VCaP (cell line): ENCODE results near the gene PHLDB1.

ENCODE experiments used
- H3K27ac ChIP-seq: fragments of 450-650 bp; 2 replicates; pipeline ENCODE4 v1.5.1; 2017
- TF ChIP-seq, protein P1 (sequence below): fragments of 450-650 bp; conservative IDR thresholded peaks from 2 replicates; pipeline ENCODE4 v1.5.1; 2017; ENCODE audit warnings: mild to moderate bottlenecking, moderate library complexity

PHLDB1 gene

DNA sequence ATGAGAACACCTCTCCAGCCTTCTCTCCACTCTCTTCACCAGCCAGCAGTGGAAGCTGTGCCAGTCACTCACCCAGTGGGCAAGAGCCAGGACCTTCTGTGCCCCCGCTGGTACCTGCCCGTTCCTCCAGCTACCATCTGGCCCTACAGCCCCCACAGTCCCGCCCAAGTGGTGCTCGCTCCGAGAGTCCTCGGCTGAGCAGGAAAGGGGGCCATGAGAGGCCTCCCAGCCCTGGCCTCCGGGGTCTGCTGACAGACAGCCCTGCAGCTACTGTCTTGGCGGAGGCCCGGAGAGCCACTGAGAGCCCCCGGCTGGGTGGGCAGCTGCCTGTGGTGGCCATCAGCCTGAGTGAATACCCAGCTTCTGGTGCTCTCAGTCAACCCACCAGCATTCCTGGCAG is 20.2 kb downstream of the PHLDB1 start:
- TF ChIP-seq, protein P1, sequence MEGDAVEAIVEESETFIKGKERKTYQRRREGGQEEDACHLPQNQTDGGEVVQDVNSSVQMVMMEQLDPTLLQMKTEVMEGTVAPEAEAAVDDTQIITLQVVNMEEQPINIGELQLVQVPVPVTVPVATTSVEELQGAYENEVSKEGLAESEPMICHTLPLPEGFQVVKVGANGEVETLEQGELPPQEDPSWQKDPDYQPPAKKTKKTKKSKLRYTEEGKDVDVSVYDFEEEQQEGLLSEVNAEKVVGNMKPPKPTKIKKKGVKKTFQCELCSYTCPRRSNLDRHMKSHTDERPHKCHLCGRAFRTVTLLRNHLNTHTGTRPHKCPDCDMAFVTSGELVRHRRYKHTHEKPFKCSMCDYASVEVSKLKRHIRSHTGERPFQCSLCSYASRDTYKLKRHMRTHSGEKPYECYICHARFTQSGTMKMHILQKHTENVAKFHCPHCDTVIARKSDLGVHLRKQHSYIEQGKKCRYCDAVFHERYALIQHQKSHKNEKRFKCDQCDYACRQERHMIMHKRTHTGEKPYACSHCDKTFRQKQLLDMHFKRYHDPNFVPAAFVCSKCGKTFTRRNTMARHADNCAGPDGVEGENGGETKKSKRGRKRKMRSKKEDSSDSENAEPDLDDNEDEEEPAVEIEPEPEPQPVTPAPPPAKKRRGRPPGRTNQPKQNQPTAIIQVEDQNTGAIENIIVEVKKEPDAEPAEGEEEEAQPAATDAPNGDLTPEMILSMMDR: no peak
- no peak overlapping the region for H3K27ac ChIP-seq

DNA sequence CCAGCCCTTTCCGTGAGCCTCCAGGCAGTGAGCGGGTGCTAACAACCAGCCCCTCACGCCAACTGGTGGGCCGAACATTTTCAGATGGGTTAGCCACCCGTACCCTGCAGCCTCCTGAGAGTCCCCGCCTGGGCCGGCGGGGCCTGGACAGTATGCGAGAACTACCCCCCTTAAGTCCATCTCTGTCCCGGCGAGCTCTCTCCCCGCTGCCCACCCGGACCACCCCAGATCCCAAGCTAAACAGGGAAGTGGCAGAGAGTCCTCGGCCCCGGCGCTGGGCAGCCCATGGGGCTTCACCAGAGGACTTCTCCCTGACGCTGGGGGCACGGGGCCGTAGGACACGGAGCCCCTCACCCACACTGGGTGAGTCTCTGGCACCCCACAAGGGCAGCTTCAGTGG is 20.6 kb downstream of the PHLDB1 start:
- H3K27ac ChIP-seq: no peak overlapping the region
- TF ChIP-seq, protein P1: no peak

DNA sequence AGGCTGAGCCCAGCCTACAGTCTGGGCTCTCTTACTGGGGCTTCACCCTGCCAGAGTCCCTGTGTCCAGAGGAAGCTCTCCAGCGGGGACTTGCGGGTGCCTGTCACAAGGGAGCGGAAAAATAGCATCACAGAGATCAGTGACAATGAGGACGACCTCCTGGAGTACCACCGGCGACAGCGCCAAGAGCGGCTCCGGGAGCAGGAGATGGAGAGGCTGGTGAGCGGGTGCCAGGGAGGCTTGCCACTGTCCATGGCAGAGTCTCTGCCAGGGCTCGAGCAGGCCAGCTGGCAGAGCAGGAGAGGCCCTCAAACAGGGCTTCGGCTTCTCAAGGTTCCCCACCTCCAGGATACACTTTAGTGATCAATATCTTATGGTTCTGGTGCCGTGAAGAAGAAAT is 21.0 kb downstream of the PHLDB1 start:
- TF ChIP-seq, protein P1: no peak
- H3K27ac ChIP-seq: no peak overlapping the region

DNA sequence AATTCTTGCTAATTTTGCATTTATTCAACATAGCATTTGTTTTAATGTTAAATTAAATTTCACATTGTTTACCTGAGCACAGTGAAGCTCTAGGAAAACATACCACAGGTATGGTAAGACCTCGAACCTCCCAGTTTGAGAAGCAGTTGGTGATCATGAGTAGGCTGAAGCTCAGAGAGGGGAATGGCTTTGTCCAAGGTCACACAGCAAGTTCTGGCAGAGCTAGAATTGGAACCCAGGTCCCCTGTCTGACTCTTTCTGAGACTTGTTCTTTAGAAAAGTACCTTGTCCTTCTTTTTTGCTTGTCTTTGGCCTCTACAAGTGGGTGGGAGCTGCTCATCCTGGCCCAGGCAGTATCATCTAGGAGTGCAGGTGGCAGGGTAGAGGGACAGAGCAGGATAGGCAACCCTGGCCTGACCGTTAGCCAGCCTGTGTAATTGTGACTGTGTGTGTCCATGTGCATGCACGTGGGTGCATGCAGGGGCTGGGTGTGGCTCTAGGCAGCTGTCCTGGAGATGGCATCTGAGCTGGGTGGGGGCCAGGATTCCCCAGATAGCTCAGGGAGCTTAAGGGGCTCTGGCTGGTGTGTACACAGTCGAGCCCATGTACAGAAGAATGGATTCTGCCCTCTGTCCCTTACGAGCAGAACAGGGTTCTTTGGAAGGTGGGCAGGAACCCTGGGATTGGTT is 21.6 kb downstream of the PHLDB1 start:
- no peak overlapping the region for H3K27ac ChIP-seq
- TF ChIP-seq, protein P1: no peak

DNA sequence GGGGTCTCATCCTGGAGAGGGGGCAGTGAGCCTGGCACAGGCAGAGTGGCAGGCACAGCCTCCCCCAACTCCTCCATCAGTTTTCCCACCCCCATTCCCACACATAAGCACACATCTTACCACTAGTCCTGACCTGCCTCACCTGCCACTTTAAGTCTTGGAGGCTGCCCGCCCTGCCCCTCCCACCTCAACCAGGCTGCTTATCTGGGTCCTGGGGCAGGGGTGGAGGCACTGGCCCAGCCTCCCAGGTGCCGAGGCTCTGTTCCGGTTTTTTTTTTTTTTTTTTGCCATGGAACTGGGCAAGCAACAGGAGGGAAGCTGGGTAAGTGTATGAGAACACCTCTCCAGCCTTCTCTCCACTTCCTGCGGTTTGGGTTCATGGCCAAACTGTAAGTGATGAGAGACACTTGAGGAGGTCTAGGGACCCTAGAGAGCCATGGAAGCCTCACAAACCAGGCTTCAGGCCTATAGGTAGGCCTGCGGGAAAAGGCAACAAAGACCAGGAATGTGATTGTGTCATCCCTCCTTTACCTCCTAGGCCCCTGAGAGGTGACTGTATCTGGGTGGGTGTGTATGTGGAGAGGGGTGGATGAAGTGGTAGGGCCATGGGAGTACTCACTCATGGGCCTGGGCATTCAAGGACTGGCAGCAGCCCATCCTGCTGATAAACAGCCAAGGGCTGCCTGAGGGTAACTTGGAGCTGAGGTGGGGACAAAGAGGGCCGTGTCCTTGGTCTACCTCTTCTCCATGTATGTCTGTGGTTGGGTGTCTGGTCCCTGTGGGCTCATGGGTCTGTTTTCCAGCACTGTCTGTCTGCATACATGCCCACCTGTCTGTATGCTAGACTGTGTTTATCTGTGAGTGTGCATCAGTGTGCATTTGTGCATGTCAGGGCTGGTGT is 22.6 kb downstream of the PHLDB1 start:
- TF ChIP-seq, protein P1: no peak

DNA sequence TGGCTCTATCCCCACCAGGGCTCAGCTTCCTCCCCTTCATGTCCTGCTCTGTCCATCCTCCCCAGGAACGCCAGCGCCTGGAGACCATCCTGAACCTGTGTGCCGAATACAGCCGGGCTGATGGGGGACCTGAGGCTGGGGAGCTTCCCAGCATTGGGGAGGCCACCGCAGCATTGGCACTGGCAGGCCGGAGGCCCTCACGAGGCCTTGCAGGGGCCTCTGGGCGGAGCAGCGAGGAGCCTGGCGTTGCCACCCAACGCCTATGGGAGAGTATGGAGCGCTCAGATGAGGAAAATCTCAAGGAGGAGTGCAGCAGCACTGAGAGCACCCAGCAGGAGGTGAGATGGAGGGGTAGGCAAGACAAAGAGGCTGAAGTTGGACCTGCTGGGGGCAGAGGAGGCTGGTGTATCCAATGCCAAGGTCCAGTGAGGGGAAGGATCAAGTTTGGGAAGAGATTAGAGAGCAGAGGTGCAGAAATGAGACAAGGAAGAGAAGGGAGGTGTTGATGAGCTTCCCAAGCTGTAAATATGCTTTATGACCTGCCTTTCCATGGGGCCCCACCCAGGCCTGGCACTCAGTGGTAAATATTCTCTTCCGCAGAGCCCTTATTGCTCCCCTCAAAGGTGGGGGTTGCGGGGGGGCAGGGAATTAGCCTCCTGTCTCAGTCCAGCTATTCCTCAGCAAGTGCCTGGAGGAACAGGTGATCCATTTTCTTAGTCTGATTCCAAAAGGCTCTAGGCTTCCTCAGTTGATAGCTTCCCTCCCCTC is 23.9 kb downstream of the PHLDB1 start:
- H3K27ac ChIP-seq: no peak overlapping the region
- TF ChIP-seq, protein P1: no peak

More for the DNA sequence above, 22.6 kb downstream of the PHLDB1 start:
- H3K27ac ChIP-seq: no peak overlapping the region
